T-cell (primary cell): ENCODE measurements around the gene C16orf89. TPM values are rescaled to one million over a fixed set of nuclear protein-coding genes. Genes with fewer than 3 reads are reported as not detected.
"Not testable (repeated sequence)": the region's sequence is repeated elsewhere in the genome, so short reads cannot be mapped to it uniquely, and the experiment has no call there.

ENCODE experiments used
- ATAC-seq, 4 experiments: fragments of 200-7000 bp in 3 of 4; fragments of 150-1000 bp in 1 of 4; cut with Tn5 transposase; replicated peaks in 1 of 4; 1 replicate in 3 of 4; 2 replicates in 1 of 4; pipeline ENCODE4 v1.10.0; 2021; ENCODE audit warnings: moderate library complexity in 3 of 4, mild to moderate bottlenecking in 2 of 4, moderate number of reproducible peaks in 1 of 4
- CTCF ChIA-PET, 2 donors: fragments of 300-600 bp; sonication (Branson Sonifier 250); formaldehyde crosslinking; loops; one replicate each; lab custom pipeline; 2022; ENCODE audit warnings: antibody characterized with exemption in 2 of 2; lab: Charles Lee
- POLR2A ChIA-PET, 2 donors: fragments of 300-600 bp; sonication (Branson Sonifier 250); formaldehyde crosslinking; loops; one replicate each; lab custom pipeline; 2022; ENCODE audit warnings: antibody characterized with exemption in 2 of 2; lab: Charles Lee
- DNase-seq, 35 experiments: peaks; one replicate each; pipeline versions ENCODE4 v3.0.0 to v3.0.0-alpha.2; 2013 to 2023
- H3K27ac ChIP-seq: one replicate; pipeline ENCODE4 v1.5.1; 2013; ENCODE audit warnings: low read length
- H3K27me3 ChIP-seq, 2 experiments: replicated peaks in 1 of 2; 1 replicate in 1 of 2; 2 replicates in 1 of 2; pipeline versions ENCODE4 v1.6.1 to v1.7.0; 2013; ENCODE audit warnings: low read length in 1 of 2, mixed read lengths in 1 of 2; ENCODE audit not compliant: control insufficient read depth in 2 of 2, insufficient read depth in 2 of 2; ENCODE audit errors: extremely low read depth in 1 of 2
- H3K36me3 ChIP-seq, 2 donors: 1 replicate in 1 of 2; 2 replicates in 1 of 2; pipeline versions ENCODE4 v1.6.1 to v1.7.0; 2013; ENCODE audit warnings: low read length in 1 of 2; ENCODE audit not compliant: control insufficient read depth in 2 of 2, insufficient read depth in 1 of 2; ENCODE audit errors: extremely low read depth in 1 of 2
- H3K4me1 ChIP-seq, 2 experiments: 1 replicate in 1 of 2; 2 replicates in 1 of 2; pipeline versions ENCODE4 v1.6.1 to v1.7.0; 2013; ENCODE audit warnings: low read length in 2 of 2, mixed read lengths in 1 of 2; ENCODE audit not compliant: insufficient read depth in 2 of 2, control insufficient read depth in 1 of 2; ENCODE audit errors: extremely low read depth in 1 of 2
- H3K4me3 ChIP-seq, 2 donors: 1 replicate in 1 of 2; 2 replicates in 1 of 2; pipeline versions ENCODE4 v1.5.1 to v1.7.0; 2013; ENCODE audit warnings: mild to moderate bottlenecking in 2 of 2, low read length in 1 of 2, moderate library complexity in 1 of 2; ENCODE audit not compliant: control insufficient read depth in 1 of 2; ENCODE audit errors: extremely low read depth in 1 of 2
- H3K9me3 ChIP-seq: 2 replicates; pipeline ENCODE4 v1.7.0; 2013
- H3K27ac Mint-ChIP-seq, 2 donors: one replicate each; pipeline ENCODE4 v1.8.0; 2020 to 2021; ENCODE audit warnings: mild to moderate bottlenecking in 2 of 2, mixed read lengths in 2 of 2
- H3K27me3 Mint-ChIP-seq, 2 donors: one replicate each; pipeline ENCODE4 v1.8.0; 2021 to 2022; ENCODE audit warnings: mixed read lengths in 2 of 2
- H3K36me3 Mint-ChIP-seq: one replicate; pipeline ENCODE4 v1.8.0; 2021; ENCODE audit warnings: mixed read lengths
- H3K4me1 Mint-ChIP-seq, 3 donors: one replicate each; pipeline ENCODE4 v1.8.0; 2020 to 2022; ENCODE audit warnings: mixed read lengths in 3 of 3, mild to moderate bottlenecking in 1 of 3
- H3K4me3 Mint-ChIP-seq, 3 donors: one replicate each; pipeline ENCODE4 v1.8.0; 2020 to 2022; ENCODE audit warnings: mild to moderate bottlenecking in 3 of 3, mixed read lengths in 3 of 3, moderate library complexity in 3 of 3
- H3K9me3 Mint-ChIP-seq, 3 donors: one replicate each; pipeline ENCODE4 v1.8.0; 2020 to 2022; ENCODE audit warnings: mixed read lengths in 3 of 3
- WGBS: methylation state at CpG from one replicate; pipeline ENCODE4 v1.1.5; 2013; ENCODE audit warnings: missing lambda C conversion rate; ENCODE audit not compliant: insufficient coverage; 5-methylcytosine and 5-hydroxymethylcytosine counted together
- total RNA-seq, 35 experiments: library from RNA in 6 of 35; stranded (reverse) in 6 of 35; fragments of 120-200 nt in 1 of 35; gene quantifications; one replicate each; pipeline versions ENCODE4 v1.2.1 to v1.2.4 and lab custom pipeline; 2013 to 2026

The C16orf89 gene
- total RNA-seq, 5 donors from 2014 or later (not counting 1 experiment from before 2014, with no cell fraction given): 0.62 to 0.79 TPM; not detected in 3

- H3K27me3 ChIP-seq, H3K9me3 Mint-ChIP-seq, H3K27ac ChIP-seq, H3K36me3 ChIP-seq, H3K4me3 Mint-ChIP-seq, DNase-seq, H3K27ac Mint-ChIP-seq, POLR2A ChIA-PET, H3K4me3 ChIP-seq, ATAC-seq, H3K36me3 Mint-ChIP-seq, H3K27me3 Mint-ChIP-seq, H3K9me3 ChIP-seq, CTCF ChIA-PET: not testable (repeated sequence)
- peaks cover 14 to 23% (median 18%) of the 10 kb centered on the region in 3 donors for H3K4me1 Mint-ChIP-seq
- WGBS: 100% methylated on average over 6 of the region's 11 CpGs
- peaks cover 0 to 13% of the 10 kb centered on the region in 2 experiments for H3K4me1 ChIP-seq
These were observed 28.0 kb upstream of the C16orf89 start for GRCh38 chr16:5093746-5094145.

GRCh38 chr16:5093081-5093480 is 27.3 kb upstream of the C16orf89 start:
- peaks cover 0 to 10% of the 10 kb centered on the region in 2 experiments for H3K4me1 ChIP-seq
- H3K27ac Mint-ChIP-seq, H3K4me3 ChIP-seq, H3K27ac ChIP-seq, H3K9me3 Mint-ChIP-seq, ATAC-seq, H3K36me3 Mint-ChIP-seq, H3K27me3 ChIP-seq, H3K36me3 ChIP-seq, DNase-seq, H3K27me3 Mint-ChIP-seq, H3K4me3 Mint-ChIP-seq, POLR2A ChIA-PET, H3K9me3 ChIP-seq: not testable (repeated sequence)
- peaks cover 13 to 22% (median 17%) of the 10 kb centered on the region in 3 donors for H3K4me1 Mint-ChIP-seq
- WGBS: 100% methylated on average over 1 of the region's 9 CpGs
- CTCF ChIA-PET: interaction anchor here in 1 of 2 donors (0.6 kb wide), 1 partner anchor 218 kb away, joined by 6 read pairs; no protein-coding TSS in a partner anchor

- H3K27me3 ChIP-seq, H3K4me1 ChIP-seq, H3K9me3 Mint-ChIP-seq, H3K36me3 ChIP-seq, DNase-seq, H3K27me3 Mint-ChIP-seq, CTCF ChIA-PET, H3K36me3 Mint-ChIP-seq, H3K4me3 Mint-ChIP-seq, H3K9me3 ChIP-seq, H3K4me3 ChIP-seq, ATAC-seq, H3K27ac Mint-ChIP-seq, H3K4me1 Mint-ChIP-seq, H3K27ac ChIP-seq, POLR2A ChIA-PET: not testable (repeated sequence)
- WGBS: 91% methylated on average over 8 of the region's 9 CpGs
These were observed 24.8 kb upstream of the C16orf89 start for GRCh38 chr16:5090592-5090991.

GRCh38 chr16:5089911-5090555 is 24.3 kb upstream of the C16orf89 start:
- H3K4me3 Mint-ChIP-seq, H3K36me3 ChIP-seq, H3K27me3 Mint-ChIP-seq, H3K9me3 Mint-ChIP-seq, H3K4me1 Mint-ChIP-seq, H3K4me1 ChIP-seq, POLR2A ChIA-PET, H3K9me3 ChIP-seq, DNase-seq, H3K27ac ChIP-seq, ATAC-seq, H3K4me3 ChIP-seq, CTCF ChIA-PET, H3K27ac Mint-ChIP-seq, H3K27me3 ChIP-seq: not testable (repeated sequence)
- WGBS: 95% methylated on average over 26 of the region's 26 CpGs
- H3K36me3 Mint-ChIP-seq: peaks cover 10% of the 10 kb centered on the region

- CTCF ChIA-PET, DNase-seq, H3K27me3 ChIP-seq, H3K4me3 Mint-ChIP-seq, H3K9me3 ChIP-seq, H3K27ac ChIP-seq, H3K36me3 ChIP-seq, H3K4me1 ChIP-seq, H3K27ac Mint-ChIP-seq, H3K4me1 Mint-ChIP-seq, H3K9me3 Mint-ChIP-seq, ATAC-seq, POLR2A ChIA-PET, H3K4me3 ChIP-seq, H3K27me3 Mint-ChIP-seq: not testable (repeated sequence)
- H3K36me3 Mint-ChIP-seq: peaks cover 18% of the 10 kb centered on the region
- WGBS: 96% methylated on average over 14 of the region's 17 CpGs
These were observed 23.2 kb upstream of the C16orf89 start for GRCh38 chr16:5088936-5089335.

- H3K9me3 ChIP-seq, H3K4me3 Mint-ChIP-seq, H3K27me3 Mint-ChIP-seq, H3K4me1 ChIP-seq, ATAC-seq, H3K4me3 ChIP-seq, DNase-seq, H3K9me3 Mint-ChIP-seq, POLR2A ChIA-PET, H3K27ac ChIP-seq, H3K27me3 ChIP-seq, CTCF ChIA-PET, H3K4me1 Mint-ChIP-seq, H3K36me3 ChIP-seq, H3K27ac Mint-ChIP-seq: not testable (repeated sequence)
- 97% methylated on average over 8 of the region's 18 CpGs for WGBS
- peaks cover 18% of the 10 kb centered on the region for H3K36me3 Mint-ChIP-seq
These were observed 22.5 kb upstream of the C16orf89 start for GRCh38 chr16:5088086-5088790.
